ACHN (cell line): Measurements from ENCODE around the gene PECR.
"Not testable (repeated sequence)": the region's sequence is repeated elsewhere in the genome, so short reads cannot be mapped to it uniquely, and the experiment has no call there.

Experiments used
- DNase-seq: peaks from one replicate; pipeline ENCODE4 v3.0.0-alpha.2; 2015
- in situ Hi-C: cut with HindIII; loops from 2 replicates; pipeline ENCODE4 v1.10.0; 2017; ENCODE audit warnings: low sequenced_read_pairs, low pct_ligation_motif_present, low pct_unique_long_range_greater_than_20kb

The PECR gene

GRCh38 chr2:216014006-216014405, 67.6 kb downstream of the PECR start:
- no peak for DNase-seq
- in situ Hi-C loops: no loop called here

DNA sequence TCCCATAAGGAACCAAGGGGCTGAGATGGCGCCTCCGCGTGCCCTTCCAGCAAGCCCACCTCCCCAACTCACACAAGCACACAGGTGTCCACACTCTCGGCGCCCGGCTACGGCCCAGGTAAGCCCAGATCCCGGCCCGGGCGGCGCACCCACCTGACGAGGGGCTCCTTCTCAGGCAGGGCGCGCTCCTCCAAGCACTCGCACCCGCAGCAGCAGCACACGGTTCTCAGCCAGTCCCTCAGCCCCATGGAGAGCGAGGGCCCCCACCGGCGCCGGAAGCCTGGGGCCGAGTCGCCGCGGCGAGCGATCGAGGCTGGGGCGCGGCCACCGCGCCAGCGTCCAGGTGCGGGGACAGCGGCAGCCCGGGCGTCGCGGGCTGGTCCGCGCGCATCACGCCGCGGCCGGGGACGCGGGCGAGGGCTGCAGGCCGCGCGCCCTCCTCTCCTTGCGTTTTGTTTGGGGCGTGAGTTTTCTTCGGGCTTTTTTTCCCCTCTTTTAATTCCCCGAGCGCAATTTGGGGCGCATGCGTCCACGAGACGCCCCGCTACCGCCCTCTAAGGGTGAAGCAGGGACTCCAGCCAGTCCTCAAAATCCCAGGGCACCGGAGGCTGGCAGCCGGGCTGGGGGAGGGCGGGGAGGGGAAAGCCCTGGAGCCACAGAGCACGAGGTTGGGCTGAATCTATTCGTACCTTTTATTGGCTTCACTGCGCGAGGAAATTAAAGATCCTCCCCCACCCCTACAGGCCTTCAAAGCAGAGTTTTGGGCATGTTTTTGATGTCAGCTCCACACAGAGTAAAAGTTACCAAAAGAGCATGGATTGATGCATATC, 68.3 kb downstream of the PECR start, which contains the start of gene MREG:
Gene MREG (minus strand): TSS at position 472 of the 830 bp plus-strand sequence. CDS start 224 bp downstream, at position 248.
- DNase-seq: peak; percentile 82
- in situ Hi-C loops: no loop called here

- no peak for DNase-seq
- in situ Hi-C loops: no loop called here
Observed at GRCh38 chr2:216012830-216013079, 68.9 kb downstream of the PECR start.

GRCh38 chr2:216012133-216012829, 69.3 kb downstream of the PECR start:
- DNase-seq: peak; percentile 76

GRCh38 chr2:216009215-216009614, 72.4 kb downstream of the PECR start:
- DNase-seq, in situ Hi-C loops: not testable (repeated sequence)

More at GRCh38 chr2:216012133-216012829, 69.3 kb downstream of the PECR start:
- in situ Hi-C loops: no loop called here

DNA sequence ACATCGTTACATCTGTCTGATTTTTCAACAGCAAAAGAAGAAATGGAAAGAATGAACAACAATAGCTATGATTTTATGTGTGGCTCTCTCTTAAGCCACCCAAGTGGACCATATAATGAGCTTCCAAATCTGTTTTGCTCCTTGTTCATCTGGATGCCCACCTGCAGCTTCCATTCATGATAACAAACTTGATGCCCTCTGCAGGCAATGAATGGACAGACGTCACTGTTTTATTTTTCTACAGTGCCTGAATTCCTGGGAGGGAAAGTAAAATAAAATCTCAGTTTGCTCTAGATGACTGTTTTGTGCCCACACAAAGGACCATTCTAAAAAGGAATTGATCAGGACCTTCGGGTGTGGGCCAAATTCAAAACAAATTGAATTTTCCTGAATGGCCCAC, 73.2 kb downstream of the PECR start:
- no peak for DNase-seq
- in situ Hi-C loops: no loop called here

GRCh38 chr2:216006164-216006663, 75.4 kb downstream of the PECR start:
- peak; percentile 35 for DNase-seq
- in situ Hi-C loops: no loop called here

- in situ Hi-C loops: no loop called here
- DNase-seq: no peak
Observed at GRCh38 chr2:216004697-216005283, 76.8 kb downstream of the PECR start.

DNA sequence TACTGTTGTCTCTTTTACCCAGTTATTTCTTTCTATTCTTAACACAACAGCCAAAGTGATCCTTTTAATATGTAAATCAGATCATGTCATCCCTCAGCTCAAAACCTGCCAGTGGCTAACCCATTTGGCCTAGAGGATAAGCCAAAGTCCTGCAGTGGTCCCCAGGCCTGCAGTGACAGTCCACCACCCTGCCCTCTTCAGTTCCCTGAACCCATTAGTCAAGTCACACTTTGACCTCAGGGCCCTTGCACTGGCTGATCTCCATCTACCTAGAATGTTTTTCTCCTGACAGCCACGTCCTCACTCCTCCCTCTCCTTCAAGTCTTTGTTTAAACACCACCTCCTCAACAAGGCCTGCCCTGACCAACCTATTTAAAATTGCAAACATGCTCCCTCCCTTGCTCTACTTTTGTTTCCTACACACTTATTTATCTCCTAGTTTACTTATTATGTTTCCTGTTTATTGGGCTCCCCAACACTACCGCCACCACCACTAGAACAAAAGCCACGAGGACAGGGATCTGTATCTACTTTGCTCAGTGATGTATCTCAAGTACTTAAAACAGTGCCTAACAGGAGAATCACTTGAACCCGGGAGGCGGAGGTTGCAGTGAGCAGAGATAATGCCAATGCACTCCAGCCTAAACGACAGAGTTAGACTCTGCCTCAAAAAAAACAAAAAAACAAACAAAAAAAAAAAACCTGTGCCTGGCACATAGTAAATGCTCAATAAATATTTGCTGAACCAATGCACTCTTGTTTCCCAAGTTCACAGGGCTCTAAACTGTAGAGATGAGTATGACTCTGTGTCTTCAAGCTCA, 77.5 kb downstream of the PECR start:
- in situ Hi-C loops: no loop called here
- no peak for DNase-seq

GRCh38 chr2:216002693-216003092, 78.9 kb downstream of the PECR start:
- in situ Hi-C loops: no loop called here
- no peak for DNase-seq

DNA sequence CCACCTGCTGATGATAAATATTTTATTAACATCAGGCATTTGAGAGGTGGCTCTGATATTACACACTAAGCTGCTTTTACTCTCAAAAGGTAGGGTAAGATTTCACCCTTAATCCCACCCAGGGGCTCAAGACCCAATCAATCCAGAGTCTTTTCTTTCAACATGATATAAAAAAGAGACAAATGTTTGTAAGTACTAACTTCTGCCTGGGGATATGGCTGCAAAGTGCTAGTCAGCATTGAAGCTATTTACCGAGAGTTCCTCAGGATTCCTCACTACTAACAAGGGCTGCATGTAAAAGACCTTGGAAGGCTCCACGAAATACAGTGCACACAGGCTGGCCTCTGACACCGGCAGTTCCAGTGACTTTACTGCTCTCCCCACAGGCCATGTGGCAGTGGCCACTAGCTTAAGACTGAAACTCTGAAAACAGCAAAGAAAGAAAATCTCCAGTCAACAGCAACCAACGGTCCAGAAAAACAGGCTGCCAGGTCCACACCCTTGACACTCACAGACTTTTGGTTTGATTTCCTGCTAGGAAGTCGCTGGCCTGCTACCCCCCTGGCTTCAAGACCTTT, 79.4 kb downstream of the PECR start:
- in situ Hi-C loops: no loop called here
- no peak for DNase-seq

DNA sequence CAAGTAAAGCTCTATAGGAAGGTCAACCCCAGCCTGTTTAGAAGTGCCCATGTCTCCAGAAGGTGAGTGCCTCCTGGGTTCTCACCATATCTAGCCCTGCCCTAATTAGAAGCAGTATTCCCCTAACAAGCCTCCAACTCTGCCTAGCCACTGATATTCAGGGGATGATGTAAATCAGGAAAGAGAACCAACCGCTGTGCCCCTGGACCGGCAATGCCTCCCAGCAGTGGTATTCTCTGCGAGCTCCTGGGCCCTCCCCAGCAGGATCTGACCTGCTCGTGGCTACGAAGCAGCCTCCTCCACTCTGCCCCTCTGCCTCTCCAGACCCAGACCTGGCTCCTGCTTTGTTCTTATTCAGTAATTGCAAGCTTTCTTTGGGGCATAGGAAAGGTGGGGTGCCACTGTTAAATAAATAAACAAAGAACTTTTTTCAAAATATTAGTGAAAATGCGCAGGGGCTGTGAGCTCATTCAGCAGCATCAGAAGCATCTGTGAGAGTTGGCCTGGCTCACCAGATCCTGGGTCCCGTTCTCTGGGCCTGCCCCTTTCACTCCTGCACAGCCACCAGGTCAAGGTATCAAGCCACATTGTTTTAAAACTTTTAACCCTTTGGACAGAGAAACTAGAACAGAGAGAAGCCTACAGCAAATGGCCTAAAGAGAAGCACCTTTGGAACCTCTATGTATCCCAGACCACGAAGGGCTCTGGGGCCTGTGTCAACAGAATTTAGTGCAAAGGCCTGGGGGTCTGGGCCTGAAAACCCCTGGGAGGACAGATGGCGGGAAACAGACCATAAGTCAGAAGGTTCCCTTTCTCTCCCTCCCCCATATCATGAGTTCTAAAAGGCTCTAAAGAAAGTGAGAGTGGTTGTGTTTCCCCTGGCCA, 80.2 kb downstream of the PECR start:
- DNase-seq: no peak
- in situ Hi-C loops: no loop called here

- in situ Hi-C loops: no loop called here
- DNase-seq: no peak
Observed at GRCh38 chr2:215998636-215999035, 83.0 kb downstream of the PECR start.

DNA sequence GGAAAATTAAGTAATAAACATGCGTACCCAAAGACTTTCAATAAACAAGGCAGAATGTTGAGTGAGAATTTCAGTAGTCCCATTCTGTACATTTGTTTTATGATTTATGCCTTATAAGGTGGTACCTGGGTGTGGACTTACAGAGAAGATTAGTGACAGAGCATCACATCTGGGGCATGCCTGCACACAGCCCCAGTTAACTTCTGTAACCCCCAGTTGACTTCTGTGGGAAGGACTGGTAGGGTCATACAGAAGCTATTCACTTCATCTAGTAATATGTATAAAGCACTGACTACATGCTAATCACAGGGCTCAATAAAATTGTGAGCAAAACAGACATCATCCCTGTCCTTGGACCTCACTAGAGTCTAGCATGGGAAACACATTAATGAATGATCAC, 84.4 kb downstream of the PECR start:
- in situ Hi-C loops: no loop called here
- no peak for DNase-seq

DNA sequence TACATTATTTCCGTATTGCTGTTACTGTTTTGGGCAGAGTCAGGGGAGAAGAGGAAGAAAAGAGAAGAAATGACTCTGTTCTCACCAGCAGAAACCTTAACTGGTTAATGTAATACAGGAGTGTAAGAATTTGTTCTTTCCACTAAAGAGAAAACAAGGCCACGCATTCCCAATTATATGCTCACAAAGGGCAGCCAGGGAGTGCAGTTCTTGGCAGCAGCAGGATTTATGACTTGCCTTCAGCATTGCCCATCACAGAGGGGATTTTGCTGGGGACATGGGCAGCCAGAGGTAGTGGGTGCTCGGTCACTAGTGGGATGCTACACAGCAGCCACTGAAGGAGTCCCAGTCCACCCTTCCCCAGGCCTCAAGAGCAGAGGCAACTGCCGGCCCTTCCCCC, 86.7 kb downstream of the PECR start:
- no peak for DNase-seq
- in situ Hi-C loops: no loop called here

DNA sequence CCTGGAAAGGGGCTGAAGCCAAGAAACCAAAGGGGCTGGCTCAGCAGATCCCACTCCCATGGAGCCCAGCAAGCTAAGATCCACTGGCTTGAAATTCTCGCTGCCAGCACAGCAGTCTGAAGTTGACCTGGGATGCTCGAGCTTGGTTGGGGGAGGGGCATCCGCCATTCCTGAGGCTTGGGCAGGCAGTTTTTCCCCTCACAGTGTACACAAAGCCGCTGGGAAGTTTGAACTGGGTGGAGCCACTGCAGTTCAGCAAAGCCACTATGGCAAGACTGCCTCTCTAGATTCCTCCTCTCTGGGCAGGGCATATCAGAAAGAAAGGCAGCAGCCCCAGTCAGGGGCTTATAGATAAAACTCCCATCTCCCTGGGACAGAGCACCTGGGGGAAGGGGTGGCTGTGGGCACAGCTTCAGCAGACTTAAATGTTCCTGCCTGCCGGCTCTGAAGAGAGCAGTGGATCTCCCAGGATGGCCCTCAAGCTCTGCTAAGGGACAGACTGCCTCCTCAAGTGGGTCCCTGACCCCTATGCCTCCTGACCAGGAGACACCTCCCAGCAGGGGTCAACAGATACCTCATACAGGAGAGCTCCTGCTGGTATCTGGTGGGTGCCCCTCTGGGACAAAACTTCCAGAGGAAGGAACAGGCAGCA, 92.9 kb downstream of the PECR start:
- DNase-seq, in situ Hi-C loops: not testable (repeated sequence)
